K562 (cell line): ENCODE measurements around the gene INCA1. TPM values are rescaled to one million over a fixed set of nuclear protein-coding genes. Genes with fewer than 3 reads are reported as not detected.

Experiments used
- ATAC-seq: fragments of 200-7000 bp; cut with Tn5 transposase; 3 replicates; pipeline ENCODE4 v1.9.1; 2020; ENCODE audit warnings: moderate library complexity
- BruUV-seq: library from RNA; stranded (reverse); fragments of 400-500 nt; replicated peaks from 2 replicates; lab custom pipeline; 2021; lab: Mats Ljungman, UMichigan
- CTCF ChIA-PET: fragments of 300-600 bp; formaldehyde crosslinking; extraction: SDS; loops from one replicate; lab custom pipeline; 2021; ENCODE audit warnings: low intra/inter-chr PET ratio; lab: Yijun Ruan, JAX
- POLR2A ChIA-PET: fragments of 300-600, 350-650 bp; sonication (Branson Sonifier 250); formaldehyde crosslinking; extraction: SDS; loops from one replicate; lab custom pipeline; 2021; ENCODE audit warnings: antibody characterized with exemption, inconsistent platforms; lab: Yijun Ruan, JAX
- DNase-seq, 4 experiments: peaks; one replicate each; pipeline versions ENCODE4 v3.0.0 to v3.0.0-alpha.2; 2011 to 2018; ENCODE audit warnings: low spot score in 3 of 4, mixed read lengths in 3 of 4; ENCODE audit errors: extremely low read depth in 1 of 4
- FAIRE-seq: peaks from 2 replicates; lab custom pipeline; 2011; peaks lifted over from hg19 to GRCh38; lab: Jason Lieb, UNC
- H2AFZ ChIP-seq: 2 replicates; pipeline ENCODE4 v1.6.0; 2011; ENCODE audit warnings: low read depth, low read length, control low read depth, inconsistent platforms
- H3K27ac ChIP-seq: fragments of 200-600 bp; 3 replicates; pipeline ENCODE4 v1.8.0; 2011; ENCODE audit warnings: low read depth, mild to moderate bottlenecking, control low read depth, inconsistent platforms, low read length, moderate library complexity, mixed read lengths; ENCODE audit errors: extremely low read depth
- H3K27me3 ChIP-seq, 2 experiments: fragments of 300-600 bp in 1 of 2; 2 replicates in 1 of 2; 3 replicates in 1 of 2; pipeline versions ENCODE4 v1.6.0 to v1.8.0; 2011; ENCODE audit warnings: inconsistent platforms in 2 of 2, low read length in 2 of 2, mild to moderate bottlenecking in 1 of 2, mixed read lengths in 1 of 2, moderate library complexity in 1 of 2; ENCODE audit not compliant: control insufficient read depth in 2 of 2, insufficient read depth in 2 of 2
- H3K36me3 ChIP-seq: fragments of 300-600 bp; 3 replicates; pipeline ENCODE4 v1.8.0; 2011; ENCODE audit warnings: mild to moderate bottlenecking, low read length, inconsistent platforms; ENCODE audit not compliant: control insufficient read depth, insufficient read depth
- H3K4me1 ChIP-seq, 2 experiments: fragments of 200-600 bp in 1 of 2; replicated peaks in 1 of 2; 2 replicates in 1 of 2; 3 replicates in 1 of 2; pipeline versions ENCODE4 v1.5.1 to v1.8.0; 2011; ENCODE audit warnings: inconsistent platforms in 2 of 2, low read length in 2 of 2, mild to moderate bottlenecking in 1 of 2, mixed read lengths in 1 of 2, moderate library complexity in 1 of 2; ENCODE audit not compliant: control insufficient read depth in 2 of 2, insufficient read depth in 2 of 2
- H3K4me2 ChIP-seq: 2 replicates; pipeline ENCODE4 v1.6.1; 2011; ENCODE audit warnings: low read length, control low read depth, inconsistent platforms, mixed read lengths; ENCODE audit not compliant: insufficient read depth
- H3K4me3 ChIP-seq: fragments of 200-600 bp; sonication (generic), shearing (Covaris generic); 2 replicates; pipeline ENCODE4 v1.5.1; 2016; ENCODE audit warnings: control low read depth, inconsistent platforms
- H3K79me2 ChIP-seq: fragments of 200-600 bp; 3 replicates; pipeline ENCODE4 v1.8.0; 2011; ENCODE audit warnings: low read length, inconsistent platforms; ENCODE audit not compliant: control insufficient read depth, insufficient read depth
- H3K9ac ChIP-seq, 2 experiments: 2 replicates each; pipeline versions ENCODE4 v1.6.0 to v1.6.1; 2011; ENCODE audit warnings: low read depth in 2 of 2, low read length in 2 of 2, control low read depth in 1 of 2, inconsistent platforms in 1 of 2, mild to moderate bottlenecking in 1 of 2, mixed read lengths in 1 of 2; ENCODE audit not compliant: insufficient read depth in 1 of 2
- H3K9me1 ChIP-seq: one replicate; pipeline ENCODE4 v1.6.0; 2011; ENCODE audit warnings: inconsistent platforms, mild to moderate bottlenecking, low read length, moderate library complexity; ENCODE audit not compliant: control insufficient read depth, insufficient read depth
- H3K9me3 ChIP-seq: replicated peaks from 2 replicates; pipeline ENCODE4 v1.5.1; 2011; ENCODE audit warnings: low read depth, low read length, inconsistent platforms; ENCODE audit not compliant: control insufficient read depth, insufficient read depth
- H4K20me1 ChIP-seq: replicated peaks from 2 replicates; pipeline ENCODE4 v1.6.1; 2011; ENCODE audit warnings: low read length, inconsistent platforms, mixed read lengths; ENCODE audit not compliant: control insufficient read depth, insufficient read depth
- BRD9 ChIP-seq: fragments of 450-650 bp; IDR thresholded peaks from 2 replicates; pipeline ENCODE4 v1.6.1; 2018; ENCODE audit warnings: low read depth; ENCODE audit not compliant: partially characterized antibody
- CEBPB ChIP-seq: fragments of 450-650 bp; IDR thresholded peaks from 2 replicates; pipeline ENCODE4 v1.6.1; 2016; ENCODE audit warnings: missing genetic modification characterization, missing compliant biosample characterization
- DLX4 ChIP-seq: fragments of 250-450 bp; sonication (Bioruptor Pico); IDR thresholded peaks from 2 replicates; pipeline ENCODE4 v1.6.1; 2021; ENCODE audit warnings: mild to moderate bottlenecking
- DMBX1 ChIP-seq: fragments of 250-450 bp; sonication (Bioruptor Pico); IDR thresholded peaks from 2 replicates; pipeline ENCODE4 v1.8.0; 2022; ENCODE audit warnings: inconsistent platforms, mild to moderate bottlenecking, moderate library complexity, borderline replicate concordance
- E2F5 ChIP-seq: sonication (generic); formaldehyde crosslinking; IDR thresholded peaks from 2 replicates; pipeline ENCODE4 v1.8.0; 2022; ENCODE audit warnings: mild to moderate bottlenecking, missing genetic modification reagents
- FOXK2 ChIP-seq, 2 experiments: fragments of 450-650 bp; IDR thresholded peaks in 1 of 2; conservative IDR thresholded peaks in 1 of 2; 2 replicates each; pipeline ENCODE4 v1.6.1; 2016; ENCODE audit warnings: low read depth in 2 of 2, mild to moderate bottlenecking in 1 of 2
- HES1 ChIP-seq: fragments of 450-650 bp; IDR thresholded peaks from 2 replicates; pipeline ENCODE4 v1.6.1; 2016; ENCODE audit warnings: low read depth, mild to moderate bottlenecking, moderate library complexity
- MYNN ChIP-seq, 2 experiments: sonication (generic); formaldehyde crosslinking in 1 of 2; IDR thresholded peaks; 2 replicates each; pipeline versions ENCODE4 v1.5.0 to v1.6.1; 2016 to 2020; ENCODE audit warnings: antibody characterized with exemption in 1 of 2, missing genetic modification reagents in 1 of 2
- NBN ChIP-seq: fragments of 450-650 bp; IDR thresholded peaks from 2 replicates; pipeline ENCODE4 v1.6.1; 2016; ENCODE audit warnings: low read depth, mild to moderate bottlenecking
- OTX1 ChIP-seq: fragments of 450-650 bp; formaldehyde crosslinking; IDR thresholded peaks from 2 replicates; pipeline ENCODE4 v1.4.0; 2022; ENCODE audit warnings: mild to moderate bottlenecking
- PHF8 ChIP-seq: fragments of 200-600 bp; sonication (generic); IDR thresholded peaks from 2 replicates; pipeline ENCODE4 v1.6.1; 2012; ENCODE audit warnings: mixed run types, mild to moderate bottlenecking, inconsistent platforms, low read length, moderate library complexity, borderline replicate concordance
- POLR2B ChIP-seq: fragments of 450-650 bp; IDR thresholded peaks from 2 replicates; pipeline ENCODE4 v1.6.1; 2018; ENCODE audit warnings: low read depth; ENCODE audit not compliant: partially characterized antibody
- POLR2G ChIP-seq: fragments of 200-400 bp; formaldehyde crosslinking; IDR thresholded peaks from 2 replicates; pipeline ENCODE4 v1.6.1; 2017; ENCODE audit warnings: low read depth, mild to moderate bottlenecking, antibody characterized with exemption, low read length, moderate library complexity
- RFX1 ChIP-seq: fragments of 450-650 bp; IDR thresholded peaks from 2 replicates; pipeline ENCODE4 v1.6.1; 2016; ENCODE audit warnings: mild to moderate bottlenecking, moderate library complexity
- RFX7 ChIP-seq: fragments of 250-450 bp; sonication (Bioruptor Pico); IDR thresholded peaks from 2 replicates; pipeline ENCODE4 v1.5.1; 2021; ENCODE audit warnings: mild to moderate bottlenecking
- SIN3A ChIP-seq, 2 experiments: fragments of 150-350 bp in 1 of 2; IDR thresholded peaks; 2 replicates each; pipeline ENCODE4 v1.6.1; 2011 to 2016; ENCODE audit warnings: borderline replicate concordance in 2 of 2, low read depth in 2 of 2, low read length in 2 of 2, mild to moderate bottlenecking in 2 of 2, moderate library complexity in 2 of 2; ENCODE audit not compliant: control insufficient read depth in 1 of 2
- ZNF165 ChIP-seq: fragments of 250-450 bp; sonication (Bioruptor Pico); IDR thresholded peaks from 2 replicates; pipeline ENCODE4 v1.4.0; 2020; ENCODE audit warnings: borderline replicate concordance
- WGBS: fragments of 100-300 bp; shearing (Covaris generic); methylation state at CpG from one replicate; pipeline ENCODE4 v1.1.6; 2016; ENCODE audit warnings: low coverage, mixed read lengths; ENCODE audit not compliant: insufficient coverage; ENCODE audit errors: missing lambda C conversion rate; 5-methylcytosine and 5-hydroxymethylcytosine counted together
- in situ Hi-C: fragments of 300-500 bp; cut with MboI; formaldehyde crosslinking; loops from 4 replicates; pipeline ENCODE4 v1.15.0; 2018; ENCODE audit warnings: inconsistent platforms, mixed read lengths
- intact Hi-C: fragments of 100-400 bp; cut with micrococcal nuclease; formaldehyde crosslinking; loops from 2 replicates; pipeline ENCODE4 v1.14.2; 2022
- polyA plus RNA-seq, 8 experiments: library from polyadenylated mRNA; depleted of rRNA in 4 of 8; stranded (reverse) in 5 of 8; unstranded in 3 of 8; fragments of >200 nt; fragmentation: Nextera tagmentation in 2 of 8; fragmentation: Illumina TruSeq in 1 of 8; extraction: Ambion mirVana in 2 of 8; extraction: Trizol in 1 of 8; gene quantifications; 2 replicates each; pipeline versions ENCODE4 v1.2.1 to v1.2.3, GENCODE V29; 2011 to 2014; ENCODE audit warnings: inconsistent platforms in 1 of 8, missing spikeins in 1 of 8
- total RNA-seq, 7 experiments: library from RNA; depleted of rRNA in 6 of 7; stranded (reverse); fragments of >200 nt in 6 of 7; fragmentation: Illumina TruSeq in 2 of 7; extraction: Trizol in 2 of 7; gene quantifications; 2 replicates each; pipeline versions ENCODE4 v1.2.1 to v1.2.3, GENCODE V29; 2011 to 2021; ENCODE audit warnings: low replicate concordance in 1 of 7

INCA1 gene
- total and polyA plus RNA-seq, 9 of the 15 experiments (the other 6 are each of a cell fraction or from before 2014, with no cell fraction given), result 0.08 to 0.50 (median 0.13) TPM; not detected in 4

DNA sequence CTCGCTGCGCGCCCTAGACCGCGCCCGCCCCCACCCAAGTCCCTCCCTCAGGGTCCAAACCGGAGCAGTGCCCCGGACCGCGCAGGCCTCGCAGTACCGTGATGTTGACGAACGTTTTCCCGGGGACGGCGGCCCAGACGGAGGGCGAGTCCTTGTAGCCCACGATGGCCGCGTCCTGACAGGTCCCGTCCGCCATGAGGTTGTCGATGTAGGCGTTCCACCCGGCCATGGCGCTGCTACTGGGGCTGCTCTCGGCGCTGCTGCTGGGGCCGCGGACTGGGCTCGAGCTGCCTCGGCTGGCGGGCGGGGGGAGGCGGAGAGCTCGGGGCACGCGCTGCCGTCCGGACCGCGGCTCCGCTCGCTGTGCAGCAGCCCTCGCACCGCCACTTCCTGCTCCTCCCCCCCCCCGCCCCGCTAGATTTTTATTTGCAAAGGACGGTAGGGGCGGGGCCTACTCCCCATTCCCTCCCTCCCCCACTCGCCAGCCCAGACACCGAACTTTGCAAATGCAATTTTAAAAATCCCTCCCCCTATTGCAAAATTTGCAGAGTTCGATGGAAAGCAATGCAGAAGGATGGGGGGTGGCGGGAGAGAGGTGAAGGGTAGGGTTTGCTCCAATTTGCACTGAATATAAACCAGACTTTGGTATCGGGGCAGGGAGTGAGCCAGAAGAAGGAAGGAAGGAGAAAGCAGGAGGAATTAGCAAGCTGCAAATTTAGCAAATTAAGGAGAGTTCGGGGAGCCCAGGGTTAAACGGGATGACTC, 49.0 kb downstream of the INCA1 start, which contains the start of gene PFN1:
TSS of gene PFN1 (minus strand) at position 365 of the 765 bp plus-strand sequence. CDS start at position 229, 136 bp downstream.
- in situ Hi-C loops, result no loop called here
- Histone ChIP-seq H3K9ac (peak within 1 kb of the TSS; percentile 94 to 97), H3K36me3 (peaks cover 45% of the 10 kb centered on the region), H3K79me2 (peaks cover 69% of the 10 kb centered on the region), H3K27ac (peak within 1 kb of the TSS; percentile 98), H2AFZ (peak within 1 kb of the TSS; percentile 52), H3K9me1 (no peaks in the 10 kb centered on the region), H3K4me3 (peak within 1 kb of the TSS; percentile 97), H3K27me3 (no peaks in the 10 kb centered on the region), H4K20me1 (peaks cover 22% of the 10 kb centered on the region), H3K9me3 (no peaks in the 10 kb centered on the region), H3K4me2 (peak within 1 kb of the TSS; percentile 93), H3K4me1 (peaks cover 32 to 52% of the 10 kb centered on the region in 2 experiments)
- no TSS peak for BruUV-seq
- WGBS, result 0% methylated on average over 7 of the region's 59 CpGs
- DNase-seq (peak; percentile 63 to 89 (median 80)), FAIRE-seq (peak; percentile 79), ATAC-seq (peak; percentile 56)
- ChIA-PET POLR2A (interaction anchor here (0.6 to 4.7 kb wide), 8 partner anchors 8 to 704 kb away, joined by 3 to 21 read pairs (median 3); partner anchors contain the start of genes RNF167, SLC25A11 and SPAG7), CTCF (no interaction called here)
- intact Hi-C loops, result no loop called here
- TF ChIP-seq NBN (peak; percentile 83), E2F5 (CRISPR knock-in tag) (no peak), MYNN (IDR thresholded peaks at IDR 0.05) (no peak), MYNN (CRISPR knock-in tag; IDR thresholded peaks at IDR 0.05) (no peak), RFX1 (no peak), OTX1 (CRISPR knock-in tag) (peak; percentile 62; the same call in 1 of the 2 replicates), PHF8 (peak; percentile 71), DLX4 (CRISPR knock-in tag) (no peak), CEBPB (peak; percentile 94), POLR2B (peak; percentile 67), BRD9 (peak; percentile 66), FOXK2 (conservative IDR thresholded peaks at IDR 0.05 in 1 of 2, IDR thresholded peaks at IDR 0.05 in 1 of 2; ENCODE audit: low read depth in 2 of 2) (no peak), DMBX1 (CRISPR knock-in tag) (no peak), RFX7 (no peak), POLR2G (peak; percentile 85), ZNF165 (CRISPR knock-in tag) (no peak), SIN3A (IDR thresholded peaks at IDR 0.05; ENCODE audit: borderline replicate concordance in 2 of 2, control insufficient read depth in 1 of 2, low read depth in 2 of 2, low read length in 2 of 2) (peak; percentile 41 to 60; a peak in 3 of 4 replicates), HES1 (0 out of 2 replicates have a peak, but pooled peaks have one; percentile 48)
